Heart right ventricle (tissue), 16 donors: ENCODE results near the gene UBXN11. TPM values are rescaled to one million over a fixed set of nuclear protein-coding genes. Genes with fewer than 3 reads are reported as not detected.

Experiments used
- ATAC-seq, 8 donors: fragments of 200-7000 bp; cut with Tn5 transposase; one replicate each; pipeline ENCODE4 v1.9.1; 2020; ENCODE audit warnings: mild to moderate bottlenecking in 8 of 8, moderate library complexity in 8 of 8, moderate number of reproducible peaks in 1 of 8
- DNase-seq, 2 donors: peaks; one replicate each; pipeline ENCODE4 v3.0.0-alpha.2; 2020
- H3K27ac ChIP-seq, 10 donors: fragments of 200-600 bp; sonication (generic) in 2 of 10; one replicate each; pipeline versions ENCODE4 v1.5.0 to v1.8.0; 2020 to 2022; ENCODE audit warnings: mild to moderate bottlenecking in 3 of 10
- H3K27me3 ChIP-seq, 7 donors: fragments of 200-600 bp; one replicate each; pipeline ENCODE4 v1.8.0; 2021 to 2022; ENCODE audit warnings: mild to moderate bottlenecking in 2 of 7
- H3K36me3 ChIP-seq, 9 donors: fragments of 200-600 bp; sonication (generic) in 1 of 9; one replicate each; pipeline versions ENCODE4 v1.5.0 to v1.8.0; 2020 to 2022; ENCODE audit warnings: mild to moderate bottlenecking in 2 of 9
- H3K4me1 ChIP-seq, 9 donors: fragments of 200-600 bp; sonication (generic) in 1 of 9; one replicate each; pipeline versions ENCODE4 v1.5.0 to v1.8.0; 2020 to 2022; ENCODE audit warnings: mild to moderate bottlenecking in 4 of 9
- H3K4me3 ChIP-seq, 10 donors: fragments of 200-600 bp; sonication (generic) in 2 of 10; one replicate each; pipeline versions ENCODE4 v1.5.0 to v1.8.0; 2020 to 2022; ENCODE audit warnings: mild to moderate bottlenecking in 7 of 10, moderate library complexity in 2 of 10
- H3K9me3 ChIP-seq, 11 donors: fragments of 200-600 bp in 10 of 11; sonication (generic) in 2 of 11; one replicate each; pipeline versions ENCODE4 v1.5.0 to v1.8.0; 2013 to 2022; ENCODE audit warnings: mild to moderate bottlenecking in 2 of 11, control low read depth in 1 of 11, moderate library complexity in 1 of 11
- CTCF ChIP-seq, 9 donors: fragments of 200-600 bp; sonication (generic) in 2 of 9; IDR thresholded peaks; one replicate each; pipeline versions ENCODE4 v1.5.0 to v1.8.0; 2021 to 2022; ENCODE audit warnings: antibody characterized with exemption in 9 of 9, mild to moderate bottlenecking in 5 of 9, moderate library complexity in 1 of 9
- WGBS, 2 donors: extraction: QIAGEN DNeasy Blood & Tissue Kit; methylation state at CpG; one replicate each; pipeline ENCODE4 v1.1.7; 2013; ENCODE audit warnings: inconsistent platforms in 1 of 2; 5-methylcytosine and 5-hydroxymethylcytosine counted together
- intact Hi-C, 10 donors: fragments of 100-400 bp; cut with DNase I; formaldehyde crosslinking; loops; one replicate each; pipeline versions ENCODE4 v1.11.1 to v1.14.2; 2022
- polyA plus RNA-seq, 2 donors: library from polyadenylated mRNA; stranded (reverse); fragments of 200-250 nt; gene quantifications; one replicate each; pipeline ENCODE4 v1.2.3, GENCODE V29; 2013
- total RNA-seq, 10 donors: library from RNA; stranded (reverse); fragmentation: NEBNext Ultra II Directional in 3 of 10; extraction: Animal tissue kit (Norgen Biotek cat#: 25700) in 3 of 10; gene quantifications; one replicate each; pipeline versions ENCODE4 v1.2.1 to v1.2.4, GENCODE V29; 2021 to 2023
- donor health status: Arrhythmogenic right ventricular cardiomyopathy.
- donor health status: ischemic (EF 13 %, LVEDD 7.1; RV severe dilation, severe dysfunction).
- donor health status: healthy with polysubstance abuse.
- donor health status: DM: no; HTN: yes; CAD: no.
- donor health status: DM: no; HTN: no; CAD: no.
- donor health status: ischemic (EF 25% LVEDD 6.9; RV normal size, moderate dysfunction).
- donor health status: ischemic (EF 25% LVEDD 5.7; RV mildly dilated, moderate dysfunction).
- donor health status: healthy.
- donor health status: DM: yes; HTN: yes; CAD: no.
- donor health status: Ischemic cardiomyopathy.
- donor health status: ischemic (EF 35%, LVEDD 5.7; RV mildly dilated, moderate dysfunction).
- donor health status: nonischemic (EF 11% LVEDD 7.7; RV severe dilation, severe dysfunction).
- donor health status: DM: yes; HTN: yes; CAD: no.
- donor health status: PGD.
- donor health status: ischemic (EF 29% LVEDD 5.4; RV normal size, mild dysfunction).
- donor health status: nonischemic (EF 23%, LVEDD 6.1; RV moderate dilation, normal function).

UBXN11 gene
- total and polyA plus RNA-seq, 12 donors = 5.4 to 20.2 (median 8.2) TPM

GRCh38 chr1:26234644-26235370 lies 71.6 kb downstream of the UBXN11 start:
- intact Hi-C loops = loop anchor here in 8 of 10 donors (1.0 to 10.0 kb wide), 8 partner anchors 60 to 200 kb away; partner anchors contain the start of genes C1orf232 (in 6 of the 8), ZNF593 (in 6 of the 8), CNKSR1 (in 1 of the 8) and PDIK1L (in 1 of the 8)

GRCh38 chr1:26233903-26234643 lies 72.4 kb downstream of the UBXN11 start, which contains the start of gene CEP85:
Gene CEP85, plus strand, starts transcription at chr1:26234200. Its CDS starts 5,584 bp downstream, at chr1:26239784.
- WGBS, 2 donors = 0 to 1% methylated on average over 70 to 73 of the region's 73 CpGs
- Histone ChIP-seq H3K9me3 (no peaks in the 10 kb centered on the region), H3K36me3 (no peaks in the 10 kb centered on the region), H3K27ac (peak within 1 kb of the TSS; percentile 69 to 94 (median 89)), H3K27me3 (no peaks in the 10 kb centered on the region), H3K4me3 (peak within 1 kb of the TSS; percentile 62 to 93 (median 72)), H3K4me1 (peaks cover 0 to 42% (median 14%) of the 10 kb centered on the region in 9 donors)
- ATAC-seq (peak; percentile 99 to 100 (median 99)), DNase-seq (peak; percentile 97 to 99)
- TF ChIP-seq CTCF (IDR thresholded peaks at IDR 0.05) = peak; percentile 69 to 95 (median 85)
- intact Hi-C loops = loop anchor here in 8 of 10 donors (1.0 to 10.0 kb wide), 9 partner anchors 59 to 199 kb away; partner anchors contain the start of genes C1orf232 (in 6 of the 8), ZNF593 (in 6 of the 8), CNKSR1 (in 1 of the 8) and PDIK1L (in 1 of the 8)

More at GRCh38 chr1:26234644-26235370, 71.6 kb downstream of the UBXN11 start:
- no peaks in the 10 kb centered on the region for H3K27me3 ChIP-seq
- H3K4me1 ChIP-seq = peaks cover 0 to 48% (median 18%) of the 10 kb centered on the region in 9 donors
- WGBS, 2 donors = 4% methylated on average over 30 of the region's 30 CpGs
- H3K27ac ChIP-seq = peak overlapping the region; percentile 69 to 94 (median 89)
- DNase-seq (no peak), ATAC-seq (peak in 4 of 8 donors; percentile 2 to 22 (median 8))
- H3K9me3 ChIP-seq = no peaks in the 10 kb centered on the region
- no peak for TF ChIP-seq CTCF (IDR thresholded peaks at IDR 0.05)
- H3K36me3 ChIP-seq = peaks cover 0 to 3% (median 0%) of the 10 kb centered on the region in 9 donors
- peak overlapping the region; percentile 62 to 93 (median 72) for H3K4me3 ChIP-seq

Other genes starting within 250 kb of the UBXN11 start
- 100 to 1,000 TPM; 191 to 415 (median 222) TPM for gene TRIM63, start 239.0 kb downstream of the UBXN11 start, total RNA-seq
- gene TRIM63, start 239.0 kb downstream of the UBXN11 start, polyA plus RNA-seq = 100 to 1,000 TPM; 194 to 305 TPM
- 1 to 10 TPM; 3.8 to 8.3 (median 5.7) TPM for gene PDIK1L, start 194.8 kb downstream of the UBXN11 start, total RNA-seq
- gene PDIK1L, start 194.8 kb downstream of the UBXN11 start, polyA plus RNA-seq = 1 to 10 TPM; 1.6 to 2.3 TPM
- gene FAM110D, start 147.6 kb downstream of the UBXN11 start, total RNA-seq = 1 to 10 TPM; 2.1 to 4.7 (median 3.1) TPM
- 1 to 10 TPM; 3.8 to 6.1 TPM for gene FAM110D, start 147.6 kb downstream of the UBXN11 start, polyA plus RNA-seq
- not detected for gene C1orf232, start 137.7 kb downstream of the UBXN11 start, total RNA-seq
- gene C1orf232, start 137.7 kb downstream of the UBXN11 start, polyA plus RNA-seq = not detected
- 10 to 100 TPM; 10.7 to 26.0 (median 18.3) TPM for gene ZNF593, start 136.7 kb downstream of the UBXN11 start, total RNA-seq
- gene ZNF593, start 136.7 kb downstream of the UBXN11 start, polyA plus RNA-seq = 100 to 1,000 TPM in 1 of 2 donors, 10 to 100 TPM in 1; 45.6 to 159 TPM
- not detected for gene ZNF593OS, start 134.8 kb downstream of the UBXN11 start, total RNA-seq
- under 1 TPM in 1 of 2 donors, not detected in 1; 0.46 TPM for gene ZNF593OS, start 134.8 kb downstream of the UBXN11 start, polyA plus RNA-seq
- 1 to 10 TPM in 9 of 10 donors, under 1 TPM in 1; 0.93 to 6.3 (median 2.1) TPM for gene CNKSR1, start 129.1 kb downstream of the UBXN11 start, total RNA-seq
- gene CNKSR1, start 129.1 kb downstream of the UBXN11 start, polyA plus RNA-seq = 1 to 10 TPM in 1 of 2 donors, under 1 TPM in 1; 0.84 to 5.7 TPM
- gene CATSPER4, start 116.0 kb downstream of the UBXN11 start, total RNA-seq = not detected
- gene CATSPER4, start 116.0 kb downstream of the UBXN11 start, polyA plus RNA-seq = not detected
- 10 to 100 TPM; 29.9 to 74.5 (median 53.8) TPM for gene CEP85, start 72.4 kb downstream of the UBXN11 start, total RNA-seq
- gene CEP85, start 72.4 kb downstream of the UBXN11 start, polyA plus RNA-seq = 10 to 100 TPM in 1 of 2 donors, 1 to 10 TPM in 1; 7.0 to 30.9 TPM
- gene SH3BGRL3, start 26.6 kb downstream of the UBXN11 start, total RNA-seq = 100 to 1,000 TPM in 1 of 10 donors, 10 to 100 TPM in 9; 18.4 to 116 (median 25.2) TPM
- 100 to 1,000 TPM in 1 of 2 donors, 10 to 100 TPM in 1; 96.3 to 153 TPM for gene SH3BGRL3, start 26.6 kb downstream of the UBXN11 start, polyA plus RNA-seq
- 10 to 100 TPM in 2 of 10 donors, 1 to 10 TPM in 8; 1.9 to 62.6 (median 5.1) TPM for gene CD52, start 11.3 kb upstream of the UBXN11 start, total RNA-seq
- gene CD52, start 11.3 kb upstream of the UBXN11 start, polyA plus RNA-seq = 10 to 100 TPM in 1 of 2 donors, 1 to 10 TPM in 1; 9.3 to 25.2 TPM
- under 1 TPM in 1 of 10 donors, not detected in 9; 0.64 TPM for gene CRYBG2, start 47.5 kb upstream of the UBXN11 start, total RNA-seq
- under 1 TPM in 1 of 2 donors, not detected in 1; 0.03 TPM for gene CRYBG2, start 47.5 kb upstream of the UBXN11 start, polyA plus RNA-seq
- gene ZNF683, start 66.1 kb upstream of the UBXN11 start, total RNA-seq = 1 to 10 TPM in 1 of 10 donors, under 1 TPM in 1, not detected in 8; 0.15 to 1.3 TPM
- gene ZNF683, start 66.1 kb upstream of the UBXN11 start, polyA plus RNA-seq = under 1 TPM in 1 of 2 donors, not detected in 1; 0.04 TPM
- gene LIN28A, start 104.2 kb upstream of the UBXN11 start, total RNA-seq = under 1 TPM in 1 of 10 donors, not detected in 9; 0.15 TPM
- gene LIN28A, start 104.2 kb upstream of the UBXN11 start, polyA plus RNA-seq = not detected
- 10 to 100 TPM; 23.0 to 45.8 (median 32.5) TPM for gene DHDDS, start 125.7 kb upstream of the UBXN11 start, total RNA-seq
- 10 to 100 TPM; 22.1 to 29.2 TPM for gene DHDDS, start 125.7 kb upstream of the UBXN11 start, polyA plus RNA-seq
- gene HMGN2, start 165.8 kb upstream of the UBXN11 start, total RNA-seq = 100 to 1,000 TPM; 104 to 221 (median 212) TPM
- gene HMGN2, start 165.8 kb upstream of the UBXN11 start, polyA plus RNA-seq = 100 to 1,000 TPM; 133 to 199 TPM
- gene RPS6KA1, start 223.1 kb upstream of the UBXN11 start, total RNA-seq = 10 to 100 TPM in 1 of 10 donors, 1 to 10 TPM in 9; 1.4 to 12.2 (median 2.7) TPM
- gene RPS6KA1, start 223.1 kb upstream of the UBXN11 start, polyA plus RNA-seq = 1 to 10 TPM; 2.8 to 4.3 TPM